ENCODE measurements around the gene FAM107B.

- TF ChIP-seq MYC (IDR thresholded peaks at IDR 0.05; ENCODE audit: low read depth, low read length) (no peak), MAX (IDR thresholded peaks at IDR 0.05; ENCODE audit: insufficient read depth, insufficient read length) (no peak), CTCF (IDR thresholded peaks at IDR 0.05; ENCODE audit: extremely low read depth in 1 of 2, insufficient read depth in 1 of 2, low read depth in 1 of 2, low read length in 2 of 2) (no peak), POLR2A (IDR thresholded peaks at IDR 0.05; ENCODE audit: low read depth, low read length) (no peak), POLR2AphosphoS5 (IDR thresholded peaks at IDR 0.05; ENCODE audit: insufficient read depth, low read depth, low read length) (no peak), EZH2 (IDR thresholded peaks at IDR 0.05; ENCODE audit: borderline replicate concordance, low read depth, low read length, severe bottlenecking) (no peak), FOS (IDR thresholded peaks at IDR 0.05; ENCODE audit: borderline replicate concordance, insufficient read depth, low read length) (peak; percentile 78)
Observed at GRCh38 chr10:14573666-14574261, 200.9 kb downstream of the FAM107B start.

Data from endothelial cell of umbilical vein (primary cell).